Heart right ventricle (tissue), 16 donors: ENCODE measurements around the gene DDX47. TPM values are rescaled to one million over a fixed set of nuclear protein-coding genes. Genes with fewer than 3 reads are reported as not detected.
"Not testable (repeated sequence)": the region's sequence is repeated elsewhere in the genome, so short reads cannot be mapped to it uniquely, and the experiment has no call there.

ENCODE experiments used
- ATAC-seq, 8 donors: fragments of 200-7000 bp; cut with Tn5 transposase; one replicate each; pipeline ENCODE4 v1.9.1; 2020; ENCODE audit warnings: mild to moderate bottlenecking in 8 of 8, moderate library complexity in 8 of 8, moderate number of reproducible peaks in 1 of 8
- DNase-seq, 2 donors: peaks; one replicate each; pipeline ENCODE4 v3.0.0-alpha.2; 2020
- H3K27ac ChIP-seq, 10 donors: fragments of 200-600 bp; sonication (generic) in 2 of 10; one replicate each; pipeline versions ENCODE4 v1.5.0 to v1.8.0; 2020 to 2022; ENCODE audit warnings: mild to moderate bottlenecking in 3 of 10
- H3K27me3 ChIP-seq, 7 donors: fragments of 200-600 bp; one replicate each; pipeline ENCODE4 v1.8.0; 2021 to 2022; ENCODE audit warnings: mild to moderate bottlenecking in 2 of 7
- H3K36me3 ChIP-seq, 9 donors: fragments of 200-600 bp; sonication (generic) in 1 of 9; one replicate each; pipeline versions ENCODE4 v1.5.0 to v1.8.0; 2020 to 2022; ENCODE audit warnings: mild to moderate bottlenecking in 2 of 9
- H3K4me1 ChIP-seq, 9 donors: fragments of 200-600 bp; sonication (generic) in 1 of 9; one replicate each; pipeline versions ENCODE4 v1.5.0 to v1.8.0; 2020 to 2022; ENCODE audit warnings: mild to moderate bottlenecking in 4 of 9
- H3K4me3 ChIP-seq, 10 donors: fragments of 200-600 bp; sonication (generic) in 2 of 10; one replicate each; pipeline versions ENCODE4 v1.5.0 to v1.8.0; 2020 to 2022; ENCODE audit warnings: mild to moderate bottlenecking in 7 of 10, moderate library complexity in 2 of 10
- H3K9me3 ChIP-seq, 11 donors: fragments of 200-600 bp in 10 of 11; sonication (generic) in 2 of 11; one replicate each; pipeline versions ENCODE4 v1.5.0 to v1.8.0; 2013 to 2022; ENCODE audit warnings: mild to moderate bottlenecking in 2 of 11, control low read depth in 1 of 11, moderate library complexity in 1 of 11
- WGBS, 2 donors: extraction: QIAGEN DNeasy Blood & Tissue Kit; methylation state at CpG; one replicate each; pipeline ENCODE4 v1.1.7; 2013; ENCODE audit warnings: inconsistent platforms in 1 of 2; 5-methylcytosine and 5-hydroxymethylcytosine counted together
- intact Hi-C, 10 donors: fragments of 100-400 bp; cut with DNase I; formaldehyde crosslinking; loops; one replicate each; pipeline versions ENCODE4 v1.11.1 to v1.14.2; 2022
- polyA plus RNA-seq, 2 donors: library from polyadenylated mRNA; stranded (reverse); fragments of 200-250 nt; gene quantifications; one replicate each; pipeline ENCODE4 v1.2.3, GENCODE V29; 2013
- total RNA-seq, 10 donors: library from RNA; stranded (reverse); fragmentation: NEBNext Ultra II Directional in 3 of 10; extraction: Animal tissue kit (Norgen Biotek cat#: 25700) in 3 of 10; gene quantifications; one replicate each; pipeline versions ENCODE4 v1.2.1 to v1.2.4, GENCODE V29; 2021 to 2023
- TF ChIP-seq, protein P1 (sequence below), 9 donors: fragments of 200-600 bp; sonication (generic) in 2 of 9; IDR thresholded peaks; one replicate each; pipeline versions ENCODE4 v1.5.0 to v1.8.0; 2021 to 2022; ENCODE audit warnings: antibody characterized with exemption in 9 of 9, mild to moderate bottlenecking in 5 of 9, moderate library complexity in 1 of 9
- donor health status: Arrhythmogenic right ventricular cardiomyopathy.
- donor health status: ischemic (EF 13 %, LVEDD 7.1; RV severe dilation, severe dysfunction).
- donor health status: healthy with polysubstance abuse.
- donor health status: DM: no; HTN: yes; CAD: no.
- donor health status: DM: no; HTN: no; CAD: no.
- donor health status: ischemic (EF 25% LVEDD 6.9; RV normal size, moderate dysfunction).
- donor health status: ischemic (EF 25% LVEDD 5.7; RV mildly dilated, moderate dysfunction).
- donor health status: healthy.
- donor health status: DM: yes; HTN: yes; CAD: no.
- donor health status: Ischemic cardiomyopathy.
- donor health status: ischemic (EF 35%, LVEDD 5.7; RV mildly dilated, moderate dysfunction).
- donor health status: nonischemic (EF 11% LVEDD 7.7; RV severe dilation, severe dysfunction).
- donor health status: DM: yes; HTN: yes; CAD: no.
- donor health status: PGD.
- donor health status: ischemic (EF 29% LVEDD 5.4; RV normal size, mild dysfunction).
- donor health status: nonischemic (EF 23%, LVEDD 6.1; RV moderate dilation, normal function).

The DDX47 gene
- total and polyA plus RNA-seq, 12 donors, result 16.8 to 32.3 (median 29.7) TPM

DNA sequence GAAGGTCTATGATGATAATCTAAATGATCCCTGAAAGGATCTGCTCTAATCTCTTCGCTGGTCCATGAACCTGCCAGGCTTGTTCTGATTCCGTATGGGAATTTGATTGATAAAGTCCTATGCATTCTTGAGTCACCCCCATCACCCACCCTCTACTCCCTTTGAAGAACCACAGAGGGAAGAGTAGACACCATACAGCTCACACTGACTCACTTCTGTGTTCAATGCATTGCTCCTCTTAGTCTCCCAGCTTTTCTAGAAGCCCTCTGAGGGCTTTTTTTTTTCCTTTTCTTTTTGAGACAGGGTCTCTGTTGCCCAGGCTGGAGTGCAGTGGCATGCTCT is 59.8 kb downstream of the DDX47 start:
- Histone ChIP-seq H3K4me3 (no peak overlapping the region), H3K27ac (no peak overlapping the region), H3K27me3 (no peaks in the 10 kb centered on the region), H3K4me1 (peaks cover 0 to 15% (median 0%) of the 10 kb centered on the region in 9 donors), H3K36me3 (no peaks in the 10 kb centered on the region), H3K9me3 (no peaks in the 10 kb centered on the region)
- 89 to 95% methylated on average over 2 of the region's 2 CpGs for WGBS, 2 donors
- TF ChIP-seq, protein P1, sequence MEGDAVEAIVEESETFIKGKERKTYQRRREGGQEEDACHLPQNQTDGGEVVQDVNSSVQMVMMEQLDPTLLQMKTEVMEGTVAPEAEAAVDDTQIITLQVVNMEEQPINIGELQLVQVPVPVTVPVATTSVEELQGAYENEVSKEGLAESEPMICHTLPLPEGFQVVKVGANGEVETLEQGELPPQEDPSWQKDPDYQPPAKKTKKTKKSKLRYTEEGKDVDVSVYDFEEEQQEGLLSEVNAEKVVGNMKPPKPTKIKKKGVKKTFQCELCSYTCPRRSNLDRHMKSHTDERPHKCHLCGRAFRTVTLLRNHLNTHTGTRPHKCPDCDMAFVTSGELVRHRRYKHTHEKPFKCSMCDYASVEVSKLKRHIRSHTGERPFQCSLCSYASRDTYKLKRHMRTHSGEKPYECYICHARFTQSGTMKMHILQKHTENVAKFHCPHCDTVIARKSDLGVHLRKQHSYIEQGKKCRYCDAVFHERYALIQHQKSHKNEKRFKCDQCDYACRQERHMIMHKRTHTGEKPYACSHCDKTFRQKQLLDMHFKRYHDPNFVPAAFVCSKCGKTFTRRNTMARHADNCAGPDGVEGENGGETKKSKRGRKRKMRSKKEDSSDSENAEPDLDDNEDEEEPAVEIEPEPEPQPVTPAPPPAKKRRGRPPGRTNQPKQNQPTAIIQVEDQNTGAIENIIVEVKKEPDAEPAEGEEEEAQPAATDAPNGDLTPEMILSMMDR (IDR thresholded peaks at IDR 0.05), result no peak
- DNase-seq (no peak), ATAC-seq (no peak)
- intact Hi-C loops, result no loop called here

DNA sequence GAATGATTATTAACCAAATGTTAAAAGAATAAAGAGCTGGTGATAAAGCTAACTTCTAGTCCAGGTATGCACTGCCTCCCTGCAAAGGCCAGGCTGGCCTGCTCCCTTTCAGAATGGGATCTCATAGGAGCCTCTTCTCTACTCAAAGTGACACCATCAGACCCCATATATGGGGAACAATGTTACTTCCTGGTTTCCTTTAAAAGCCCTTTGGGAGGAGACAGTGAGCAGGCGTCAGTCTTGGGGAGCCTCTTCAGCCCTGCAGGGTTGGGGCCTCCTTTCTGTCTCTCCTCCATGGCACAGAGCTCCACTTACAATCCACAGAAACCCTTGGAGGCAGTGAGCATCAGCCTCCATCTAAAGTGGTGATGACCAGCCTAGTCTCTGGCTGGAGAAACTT is 60.9 kb downstream of the DDX47 start:
- Histone ChIP-seq H3K27ac (no peak overlapping the region), H3K36me3 (no peaks in the 10 kb centered on the region), H3K9me3 (no peaks in the 10 kb centered on the region), H3K4me1 (peaks cover 0 to 15% (median 0%) of the 10 kb centered on the region in 9 donors), H3K4me3 (no peak overlapping the region), H3K27me3 (no peaks in the 10 kb centered on the region)
- intact Hi-C loops, result no loop called here
- ATAC-seq (no peak), DNase-seq (no peak)
- TF ChIP-seq, protein P1 (IDR thresholded peaks at IDR 0.05), result no peak
- WGBS, 2 donors, result 68 to 86% methylated on average over 1 of the region's 1 CpG

DNA sequence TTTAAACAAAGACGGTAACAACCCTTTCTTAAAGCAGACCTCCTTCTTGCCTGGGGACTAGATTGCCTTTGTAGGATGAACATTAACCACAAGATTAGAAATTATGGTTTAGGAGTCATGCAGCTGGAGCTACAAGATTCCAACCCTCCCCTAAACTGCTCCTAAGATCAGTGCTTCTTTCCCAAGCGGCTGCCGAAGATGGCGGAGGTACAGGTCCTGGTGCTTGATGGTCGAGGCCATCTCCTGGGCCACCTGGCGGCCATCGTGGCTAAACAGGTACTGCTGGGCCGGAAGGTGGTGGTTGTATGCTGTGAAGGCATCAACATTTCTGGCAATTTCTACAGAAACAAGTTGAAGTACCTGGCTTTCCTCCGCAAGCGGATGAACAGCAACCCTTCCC is 62.2 kb downstream of the DDX47 start:
- H3K27me3 ChIP-seq, H3K4me3 ChIP-seq, H3K9me3 ChIP-seq, DNase-seq, H3K27ac ChIP-seq, ATAC-seq, H3K36me3 ChIP-seq, intact Hi-C loops: not testable (repeated sequence)
- peaks cover 0 to 15% (median 0%) of the 10 kb centered on the region in 9 donors for H3K4me1 ChIP-seq
- WGBS, 2 donors, result 96 to 97% methylated on average over 10 of the region's 10 CpGs

DNA sequence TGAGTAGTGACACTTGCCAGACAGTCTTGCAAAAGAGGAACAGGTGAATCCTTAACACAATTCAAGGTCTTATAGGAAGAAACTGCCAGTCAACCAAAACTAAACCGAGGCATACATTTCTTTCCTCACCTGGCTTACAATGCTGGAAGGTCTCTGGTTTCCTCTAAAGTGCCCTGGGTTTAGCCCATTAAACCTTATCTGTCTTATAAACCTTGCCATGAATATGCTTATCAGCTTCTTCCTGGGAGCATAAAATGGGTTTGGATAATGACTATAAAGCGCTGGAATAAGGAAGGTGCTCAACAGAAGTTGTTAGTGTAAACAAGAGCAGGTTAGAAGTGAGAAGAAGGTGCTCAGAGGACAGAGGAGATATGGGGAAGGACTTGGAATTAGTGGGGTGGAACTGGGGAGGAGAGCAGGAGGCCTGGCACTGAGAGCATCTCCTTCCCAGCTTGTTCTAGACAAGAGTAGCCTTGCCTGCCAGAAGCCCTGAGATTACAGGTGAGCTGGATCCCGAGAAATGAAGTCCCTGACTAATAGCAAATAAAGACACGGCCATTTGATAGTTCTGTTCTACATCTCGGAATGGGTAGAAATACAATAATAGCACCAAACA is 64.1 kb downstream of the DDX47 start:
- DNase-seq (no peak), ATAC-seq (no peak)
- Histone ChIP-seq H3K27me3 (no peaks in the 10 kb centered on the region), H3K4me3 (no peak overlapping the region), H3K4me1 (peaks cover 0 to 10% (median 0%) of the 10 kb centered on the region in 9 donors), H3K27ac (no peak overlapping the region), H3K9me3 (no peaks in the 10 kb centered on the region), H3K36me3 (no peaks in the 10 kb centered on the region)
- TF ChIP-seq, protein P1 (IDR thresholded peaks at IDR 0.05), result no peak
- intact Hi-C loops, result no loop called here
- WGBS, 2 donors, result 86 to 87% methylated on average over 5 of the region's 5 CpGs

DNA sequence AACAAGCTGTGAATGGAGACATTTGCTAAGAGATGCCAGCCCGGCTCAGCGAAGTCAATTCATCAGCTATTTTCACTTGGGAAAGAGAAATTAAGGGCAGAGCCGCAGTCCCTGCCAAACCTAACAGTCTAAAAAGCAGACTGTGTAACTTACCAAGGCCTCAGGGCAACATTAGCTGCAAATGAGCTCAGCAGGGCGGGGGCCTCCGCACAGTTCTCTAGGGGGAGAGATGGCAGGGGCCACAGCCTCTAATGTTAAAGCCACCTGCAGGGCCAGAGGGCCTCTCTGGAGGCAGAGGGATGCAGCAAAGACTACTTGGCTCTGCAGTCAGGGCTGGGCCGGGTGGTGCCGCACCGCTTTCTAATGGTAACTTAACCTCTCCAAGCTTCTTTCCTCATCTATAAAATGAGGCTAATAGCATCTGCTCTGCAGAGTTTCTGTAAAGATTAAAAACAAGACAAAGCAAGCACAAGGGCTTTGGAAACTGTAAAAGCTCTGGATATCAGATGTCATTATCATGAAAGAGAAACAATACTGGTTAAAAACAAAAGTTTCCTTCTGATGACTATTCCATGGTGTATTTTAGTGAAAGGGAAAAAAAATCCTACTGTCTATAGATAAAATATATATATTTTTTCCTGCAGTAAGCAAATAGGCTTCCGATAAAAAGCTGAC is 64.8 kb downstream of the DDX47 start:
- Histone ChIP-seq H3K36me3 (no peaks in the 10 kb centered on the region), H3K27ac (no peak overlapping the region), H3K9me3 (no peaks in the 10 kb centered on the region), H3K4me3 (no peak overlapping the region), H3K4me1 (peaks cover 0 to 7% (median 0%) of the 10 kb centered on the region in 9 donors), H3K27me3 (no peaks in the 10 kb centered on the region)
- WGBS, 2 donors, result 83 to 86% methylated on average over 9 of the region's 9 CpGs
- intact Hi-C loops, result no loop called here
- DNase-seq (no peak), ATAC-seq (no peak)
- TF ChIP-seq, protein P1 (IDR thresholded peaks at IDR 0.05), result no peak
